ENCODE measurements around the gene MLLT1.
"Not testable (repeated sequence)": the region's sequence is repeated elsewhere in the genome, so short reads cannot be mapped to it uniquely, and the experiment has no call there.

DNA sequence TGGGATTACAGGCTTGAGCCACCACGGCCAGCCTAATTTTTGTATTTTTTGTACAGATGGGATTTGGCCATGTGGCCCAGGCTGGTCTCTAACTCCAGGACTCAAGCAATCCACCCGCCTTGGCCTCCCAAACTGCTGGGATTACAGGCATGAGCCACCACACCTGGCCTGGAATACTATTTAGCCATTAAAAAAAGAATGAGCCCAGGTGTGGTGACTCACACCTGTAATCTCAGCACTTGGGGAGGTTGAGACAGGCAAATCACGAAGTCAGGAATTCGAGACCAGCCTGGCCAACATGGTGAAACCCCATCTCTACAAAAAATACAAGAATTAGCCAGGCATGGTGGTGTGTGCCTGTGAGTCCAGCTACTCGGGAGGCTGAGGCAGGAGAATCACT is 35.9 kb upstream of the MLLT1 start:
- not testable (repeated sequence) for TF ChIP-seq CTCF (IDR thresholded peaks at IDR 0.05; ENCODE audit: low read depth, low read length); EZH2phosphoT487 (IDR thresholded peaks at IDR 0.05; ENCODE audit: low read depth)
